ENCODE measurements around the gene GALNT2. TPM values are rescaled to one million over a fixed set of nuclear protein-coding genes. Genes with fewer than 3 reads are reported as not detected.

Gene GALNT2
- total and polyA plus RNA-seq, 2 of the 4 experiments (the other 2 are of a cell fraction) = 50.4 to 189 TPM

DNA sequence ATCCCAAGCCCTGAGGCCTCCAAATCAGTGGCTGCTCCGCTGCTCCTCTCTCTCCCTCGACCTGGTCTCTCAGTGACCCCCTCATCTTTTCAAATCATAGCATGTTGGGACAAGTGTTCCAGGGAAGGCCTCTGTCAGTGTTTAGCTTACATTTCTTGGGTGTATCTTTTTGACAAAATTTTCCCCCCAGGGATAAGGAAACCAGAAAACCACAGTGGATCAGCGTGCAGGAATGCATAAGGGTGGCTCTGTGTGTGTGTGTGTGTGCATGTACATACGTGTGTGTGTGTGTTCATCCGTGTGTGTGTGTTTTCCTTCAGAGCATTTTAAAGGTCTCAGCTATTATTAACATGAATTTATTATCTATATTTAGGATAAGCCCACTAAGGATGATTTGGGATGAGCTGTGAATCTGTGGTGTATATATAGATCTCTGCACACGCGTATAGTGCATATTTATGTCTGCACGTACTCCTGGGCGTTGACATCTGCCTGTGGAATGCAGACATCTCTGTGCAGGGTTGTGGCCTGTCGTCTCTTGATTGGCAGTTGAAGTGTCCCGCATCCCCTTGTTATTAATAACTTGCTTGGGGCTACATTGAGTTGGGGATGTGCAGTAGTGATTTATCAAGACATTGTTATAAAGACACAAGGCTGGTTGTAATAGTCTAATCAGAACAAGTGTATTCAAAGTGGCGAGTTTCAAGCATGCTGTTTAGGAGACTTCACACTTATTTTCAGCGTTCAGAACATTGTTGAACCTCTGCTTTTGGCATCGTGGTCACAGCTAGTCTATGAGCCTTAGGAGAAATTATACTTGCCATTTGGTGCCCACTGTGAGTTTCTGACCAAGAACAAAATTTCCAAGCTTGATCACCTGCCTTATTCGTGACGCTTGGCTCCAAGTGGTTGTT lies 55.6 kb downstream of the GALNT2 start:
- no peak overlapping the region for H2BK20ac ChIP-seq (ENCODE audit: low read depth, low read length)
- no peak overlapping the region for H4K5ac ChIP-seq (ENCODE audit: low read depth, low read length)
- peaks cover 9% of the 10 kb centered on the region for H3K36me3 ChIP-seq (ENCODE audit: control insufficient read depth, insufficient read depth, low read length)
- 100% methylated on average over 1 of the region's 16 CpGs; no CpG with 5 or more reads in 1 of the 2 experiments for WGBS, 2 experiments (ENCODE audit: extremely low coverage in 2 of 2, insufficient read length in 1 of 2)
- no peak overlapping the region for H3K14ac ChIP-seq (replicated peaks; ENCODE audit: low read depth, low read length)
- H3K9me3 ChIP-seq (ENCODE audit: control insufficient read depth, insufficient read depth, low read length) = no peaks in the 10 kb centered on the region
- no TSS peak for BruUV-seq (replicated peaks)
- peaks cover 26% of the 10 kb centered on the region for H3K4me1 ChIP-seq (ENCODE audit: control insufficient read depth, insufficient read depth, low read length)
- no peak overlapping the region for H2BK120ac ChIP-seq (ENCODE audit: low read depth, low read length)
- no peak overlapping the region for H4K8ac ChIP-seq (ENCODE audit: low read depth in 2 of 2, low read length in 2 of 2)
- intact Hi-C loops (cut with micrococcal nuclease) (no loop called here), in situ Hi-C loops (cut with MboI; ENCODE audit: low sequenced_read_pairs) (no loop called here), dilution Hi-C loops (cut with HindIII; ENCODE audit: low sequenced_read_pairs, unreplicated experiment) (no loop called here)
- H3K4ac ChIP-seq (ENCODE audit: low read depth, low read length) = no peak overlapping the region
- no peak overlapping the region for H2AK5ac ChIP-seq (ENCODE audit: low read depth, low read length)
- no peak overlapping the region for H3K9ac ChIP-seq (ENCODE audit: low read depth, low read length)
- no peak overlapping the region for H2AFZ ChIP-seq (replicated peaks; ENCODE audit: low read length, poor library complexity)
- ChIA-PET CTCF (interaction anchor here (1.7 kb wide), 1 partner anchor 13 kb away, joined by 7 read pairs; no protein-coding TSS in a partner anchor), POLR2A (ENCODE audit: unreplicated experiment) (no interaction called here)
- ATAC-seq (ENCODE audit: low read depth) (no peak), DNase-seq (no peak)
- no peak overlapping the region for H3K4me3 ChIP-seq (ENCODE audit: insufficient read depth, low read depth, low read length)
- H3K56ac ChIP-seq (ENCODE audit: extremely low read depth, insufficient read depth, low read length) = no peak overlapping the region
- H2AK9ac ChIP-seq (replicated peaks; ENCODE audit: low read depth, low read length, poor library complexity) = no peak overlapping the region
- H2BK5ac ChIP-seq (ENCODE audit: low read depth, low read length, poor library complexity, severe bottlenecking) = no peak overlapping the region
- H3K4me2 ChIP-seq (ENCODE audit: low read depth, low read length) = no peak overlapping the region
- no peak overlapping the region for H3K18ac ChIP-seq (ENCODE audit: low read depth, low read length)
- no peak overlapping the region for H3K23ac ChIP-seq (ENCODE audit: low read depth, low read length)
- H3K27ac ChIP-seq (ENCODE audit: insufficient read depth, low read length) = no peak overlapping the region
- no peaks in the 10 kb centered on the region for H3K27me3 ChIP-seq (ENCODE audit: control insufficient read depth, insufficient read depth, low read length)
- TF ChIP-seq SMC3 (IDR thresholded peaks at IDR 0.05; ENCODE audit: low read depth, low read length) = no peak
- no peak for TF ChIP-seq MAZ (IDR thresholded peaks at IDR 0.05; ENCODE audit: borderline replicate concordance, low read depth, low read length)
- TF ChIP-seq RAD21 (IDR thresholded peaks at IDR 0.05; ENCODE audit: low read length) = no peak
- TF ChIP-seq, protein P1, sequence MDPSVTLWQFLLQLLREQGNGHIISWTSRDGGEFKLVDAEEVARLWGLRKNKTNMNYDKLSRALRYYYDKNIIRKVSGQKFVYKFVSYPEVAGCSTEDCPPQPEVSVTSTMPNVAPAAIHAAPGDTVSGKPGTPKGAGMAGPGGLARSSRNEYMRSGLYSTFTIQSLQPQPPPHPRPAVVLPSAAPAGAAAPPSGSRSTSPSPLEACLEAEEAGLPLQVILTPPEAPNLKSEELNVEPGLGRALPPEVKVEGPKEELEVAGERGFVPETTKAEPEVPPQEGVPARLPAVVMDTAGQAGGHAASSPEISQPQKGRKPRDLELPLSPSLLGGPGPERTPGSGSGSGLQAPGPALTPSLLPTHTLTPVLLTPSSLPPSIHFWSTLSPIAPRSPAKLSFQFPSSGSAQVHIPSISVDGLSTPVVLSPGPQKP (IDR thresholded peaks at IDR 0.05; ENCODE audit: borderline replicate concordance, low read depth, low read length) = no peak
- no peak for TF ChIP-seq RCOR1 (IDR thresholded peaks at IDR 0.05; ENCODE audit: insufficient replicate concordance, low read length)
- no peak for TF ChIP-seq MAFK (IDR thresholded peaks at IDR 0.05; ENCODE audit: low read depth, low read length)
- H4K20me1 ChIP-seq (ENCODE audit: insufficient read depth, low read length) = peaks cover 65% of the 10 kb centered on the region
- H4K91ac ChIP-seq (ENCODE audit: insufficient read depth, low read depth, low read length) = no peak overlapping the region
- H2BK15ac ChIP-seq (ENCODE audit: low read depth, low read length) = no peak overlapping the region
- peaks cover 44 to 96% of the 10 kb centered on the region in 2 experiments; a peak in 3 of 4 replicates for H3K79me1 ChIP-seq (ENCODE audit: low read depth in 1 of 2, low read length in 2 of 2)
- peaks cover 25% of the 10 kb centered on the region for H3K9me1 ChIP-seq (ENCODE audit: insufficient read depth, low read length)

Data from IMR-90 (cell line).